Stimulated activated naive CD8-positive, alpha-beta T cell treated with anti-CD3 and anti-CD28 coated beads, Interleukin-15, Interleukin-2, amounts not matched to agents 100 U/mL and 50 U/mL, for 24 hours (primary cell): Measurements from ENCODE around the gene KRT20.

Source experiments
- ATAC-seq: fragments of 150-1000 bp; cut with Tn5 transposase; one replicate; pipeline ENCODE4 v1.10.0; 2021
- DNase-seq: peaks from one replicate; pipeline ENCODE4 v3.0.0; 2021

KRT20 gene

DNA sequence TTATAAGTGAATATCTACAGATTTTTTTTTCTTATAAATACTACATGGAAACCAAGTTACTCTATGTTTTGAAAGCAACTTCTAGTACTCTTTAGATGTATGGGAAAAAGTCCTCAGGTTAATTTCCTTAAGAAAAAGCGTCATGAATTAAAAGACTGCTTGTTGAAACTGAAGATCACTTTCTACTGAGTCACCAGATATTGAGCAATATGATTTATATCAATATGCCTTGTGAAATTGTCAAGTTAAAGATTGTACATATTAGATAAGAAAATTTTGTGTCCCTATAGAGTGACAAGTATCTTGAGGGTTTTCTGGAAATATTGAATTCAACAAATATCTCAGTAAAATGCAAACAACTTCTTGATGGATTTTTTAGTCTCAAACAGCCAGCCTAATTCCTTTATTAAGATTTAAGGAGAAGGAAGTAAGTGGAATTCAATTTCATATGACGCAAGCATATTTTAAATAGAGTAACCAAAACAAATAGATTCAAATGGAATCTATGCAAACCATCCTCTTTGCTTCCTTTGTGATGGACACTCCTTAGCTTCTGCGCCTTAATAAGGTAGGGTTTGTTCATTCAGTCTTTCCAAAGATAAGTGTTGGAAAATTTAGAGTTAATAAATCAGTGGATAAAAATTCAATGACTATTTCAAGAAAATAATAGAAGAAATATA is 34.6 kb downstream of the KRT20 start:
- ATAC-seq = no peak

DNA sequence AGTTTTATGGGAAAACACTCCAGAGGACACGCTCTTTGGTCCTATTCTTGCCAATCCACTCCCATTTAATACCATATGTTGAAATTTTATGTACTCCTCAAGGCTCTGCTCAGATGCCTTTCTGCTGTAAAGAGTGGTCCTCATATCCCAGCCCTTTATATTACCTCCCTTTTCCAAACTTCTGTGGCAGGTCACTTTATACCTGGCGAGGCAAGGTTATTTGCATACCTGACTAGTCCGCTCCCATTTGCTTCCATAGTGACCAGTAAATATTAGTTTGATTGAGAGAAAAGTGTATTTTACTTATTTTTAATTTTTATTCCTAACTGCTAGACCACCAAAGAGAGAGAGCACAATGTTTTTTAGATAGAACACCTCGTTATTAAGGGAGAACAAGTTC is 35.3 kb downstream of the KRT20 start:
- ATAC-seq = no peak
- DNase-seq = no peak

More for the DNA sequence above, 34.6 kb downstream of the KRT20 start:
- no peak for DNase-seq

DNA sequence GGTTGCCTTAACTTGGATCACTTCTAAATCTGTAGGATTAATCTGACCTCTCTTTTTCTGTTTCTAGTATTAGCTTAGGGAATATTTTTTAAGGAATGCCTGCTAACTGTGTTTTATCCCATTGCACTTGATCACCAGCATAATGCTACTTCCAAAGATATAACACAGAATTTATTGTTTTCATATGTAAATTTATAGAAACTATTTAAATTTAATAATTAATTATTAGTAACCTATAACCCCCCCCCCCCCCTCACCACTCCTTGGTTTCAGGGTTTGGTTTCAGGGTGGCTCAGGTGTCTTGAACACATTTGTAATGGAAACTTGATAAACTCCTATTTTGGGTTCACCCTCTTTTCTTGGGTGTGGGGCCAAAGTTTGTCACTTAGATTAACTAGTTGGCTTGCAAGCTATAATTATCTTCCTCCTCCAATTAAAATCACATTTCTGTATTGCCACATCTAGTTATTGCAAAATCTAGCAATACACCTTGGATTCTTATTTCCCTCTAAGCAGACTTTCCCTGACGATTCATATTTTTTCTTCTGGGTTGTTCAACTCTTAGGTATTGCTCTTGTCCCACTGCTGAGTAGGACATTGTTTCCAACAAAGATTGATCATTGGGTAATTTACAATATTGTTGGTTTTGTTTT is 36.3 kb downstream of the KRT20 start:
- DNase-seq (no peak), ATAC-seq (no peak)

DNA sequence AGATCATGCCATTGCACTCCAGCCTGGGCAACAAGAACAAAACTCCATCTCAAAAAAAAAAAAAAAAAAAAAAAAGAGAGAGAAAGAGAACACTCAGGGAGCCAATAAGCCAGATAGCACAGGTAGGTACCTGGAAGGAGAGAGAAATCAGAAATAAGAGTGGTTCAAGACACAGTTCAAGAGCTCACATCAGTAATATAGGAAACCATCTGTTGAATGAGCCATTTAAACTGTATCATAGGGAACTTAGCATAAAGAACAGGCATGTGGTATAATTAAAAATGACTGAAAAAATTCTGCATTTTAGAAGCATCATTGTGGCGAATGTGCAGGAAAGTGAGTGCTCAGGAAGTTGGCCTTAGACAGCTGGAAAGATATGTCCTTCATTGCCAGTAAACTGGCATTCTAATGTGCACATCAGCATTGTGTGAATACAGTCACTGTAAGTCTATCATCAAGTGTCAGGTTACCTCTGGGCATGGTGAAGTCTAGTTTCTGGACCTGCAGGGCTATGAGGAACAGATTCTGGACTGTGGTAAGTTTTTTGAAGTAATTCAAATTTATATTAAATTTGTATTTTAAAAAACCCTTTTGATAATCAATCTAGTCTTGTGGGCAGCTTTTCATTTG is 38.4 kb downstream of the KRT20 start:
- ATAC-seq = no peak

DNA sequence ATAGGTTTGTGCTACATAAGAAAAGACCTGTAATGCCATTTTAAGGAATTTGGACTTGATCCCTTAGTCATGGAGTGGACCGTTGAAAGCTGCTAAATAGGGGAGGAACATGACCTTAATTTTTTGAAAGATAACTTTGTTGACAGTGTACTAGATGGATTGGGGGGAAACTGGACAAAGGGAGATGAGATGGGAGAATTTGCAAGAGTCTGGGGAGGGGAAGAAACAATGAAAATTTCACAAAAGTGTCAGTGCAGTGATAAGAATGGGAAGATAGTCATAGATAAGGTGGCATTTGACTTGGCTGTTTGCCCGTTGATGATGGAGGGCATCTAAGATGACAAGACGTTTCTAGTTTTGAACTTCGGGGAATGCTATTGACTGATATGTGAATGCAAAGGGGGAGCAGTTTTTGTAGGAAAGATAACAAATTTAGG is 40.4 kb downstream of the KRT20 start:
- no peak for DNase-seq
- ATAC-seq = no peak

More for the DNA sequence above, 38.4 kb downstream of the KRT20 start:
- no peak for DNase-seq

DNA sequence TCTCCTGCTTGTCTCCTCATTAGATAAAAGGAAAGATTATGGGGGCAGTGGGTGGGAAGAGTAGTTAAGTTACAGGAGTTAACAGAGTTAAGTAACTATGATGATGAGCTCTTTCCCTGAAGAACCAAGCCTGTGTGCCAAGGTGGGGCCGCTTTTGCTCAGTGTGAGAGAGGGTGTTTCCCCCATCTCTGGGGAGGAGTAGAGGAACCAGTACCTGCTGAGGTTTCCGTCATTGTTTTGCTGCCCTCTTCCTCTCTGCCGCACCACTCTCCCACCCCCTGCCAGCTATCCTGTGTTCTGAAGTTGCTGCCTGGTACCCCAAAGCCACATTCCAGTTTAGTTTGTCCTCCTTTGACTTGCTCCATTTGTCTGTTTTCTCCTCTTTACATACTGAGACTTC is 41.8 kb downstream of the KRT20 start:
- ATAC-seq = no peak
- no peak for DNase-seq

DNA sequence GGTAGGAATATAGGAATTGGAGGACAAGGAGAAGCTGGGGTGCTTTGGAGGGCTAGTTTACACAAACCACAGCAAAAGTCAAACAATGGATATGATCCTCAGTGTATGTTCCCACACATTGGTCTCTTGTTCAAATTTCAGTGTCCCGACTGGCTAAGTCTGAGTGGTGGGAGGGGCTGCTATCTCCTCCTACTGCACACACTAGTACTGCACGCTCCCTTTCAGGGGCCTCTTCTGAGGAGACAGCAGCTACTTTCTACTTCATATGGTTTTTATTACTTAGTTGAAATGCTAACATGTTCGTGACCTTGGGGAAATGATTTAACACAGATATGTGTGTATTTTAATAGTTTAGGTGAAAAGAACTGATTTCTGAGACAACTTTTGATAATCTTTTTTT is 43.8 kb downstream of the KRT20 start:
- DNase-seq (no peak), ATAC-seq (no peak)

DNA sequence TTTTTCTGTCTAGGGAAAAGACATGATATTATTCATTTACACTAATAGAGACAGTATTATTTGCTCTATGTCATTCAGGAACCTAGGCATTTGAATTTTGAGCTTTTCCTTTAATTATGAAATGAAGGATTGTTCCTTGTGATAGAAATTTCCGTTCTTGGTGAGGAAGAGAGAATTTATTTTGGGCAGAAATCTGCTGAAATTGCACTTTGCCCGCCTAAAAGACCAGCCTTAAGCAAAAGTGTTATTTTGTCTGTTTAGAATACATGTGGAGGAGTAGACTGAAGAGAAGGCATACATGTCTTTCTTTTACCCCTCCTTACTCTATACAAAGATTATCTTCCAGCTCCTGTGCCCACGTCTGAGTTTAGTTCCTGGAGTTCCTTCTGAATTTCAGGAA is 45.8 kb downstream of the KRT20 start:
- ATAC-seq (no peak), DNase-seq (no peak)

DNA sequence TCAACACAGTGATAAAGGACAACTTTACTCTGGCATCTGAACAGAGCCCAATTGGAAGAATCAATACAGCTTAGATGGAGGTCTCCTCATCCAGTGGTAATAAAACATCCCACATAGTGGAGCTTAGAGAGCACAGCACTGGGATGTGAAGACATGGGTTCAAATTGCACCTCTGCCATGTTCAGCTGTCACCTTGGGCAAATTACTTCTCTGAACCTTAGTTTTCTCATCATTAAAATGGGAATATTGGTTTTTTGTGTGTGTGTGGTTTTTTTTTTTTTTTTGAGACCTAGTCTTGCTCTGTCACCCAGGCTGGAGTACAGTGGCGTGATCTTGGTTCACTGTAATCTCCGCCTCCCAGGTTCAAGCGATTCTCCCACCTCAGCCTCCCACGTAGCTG is 49.0 kb downstream of the KRT20 start:
- DNase-seq (no peak), ATAC-seq (no peak)

DNA sequence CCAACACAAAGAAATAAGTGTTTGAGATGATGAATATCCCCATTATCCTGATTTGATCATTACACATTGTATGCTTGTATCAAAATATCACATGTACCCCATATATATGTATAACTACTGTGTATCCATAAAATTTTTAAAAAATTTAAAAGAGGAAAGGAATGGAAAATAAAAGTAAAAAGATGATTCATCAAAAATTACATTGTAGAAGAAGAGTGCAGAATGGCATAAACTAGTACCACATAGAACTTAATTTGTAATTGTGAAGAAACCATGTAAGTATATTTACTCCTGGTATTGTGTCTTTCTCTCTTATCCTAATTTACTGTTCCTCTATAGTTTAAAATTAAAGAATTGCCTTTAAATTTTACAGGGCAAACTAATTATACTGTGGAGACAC is 51.2 kb downstream of the KRT20 start:
- no peak for DNase-seq
- no peak for ATAC-seq

DNA sequence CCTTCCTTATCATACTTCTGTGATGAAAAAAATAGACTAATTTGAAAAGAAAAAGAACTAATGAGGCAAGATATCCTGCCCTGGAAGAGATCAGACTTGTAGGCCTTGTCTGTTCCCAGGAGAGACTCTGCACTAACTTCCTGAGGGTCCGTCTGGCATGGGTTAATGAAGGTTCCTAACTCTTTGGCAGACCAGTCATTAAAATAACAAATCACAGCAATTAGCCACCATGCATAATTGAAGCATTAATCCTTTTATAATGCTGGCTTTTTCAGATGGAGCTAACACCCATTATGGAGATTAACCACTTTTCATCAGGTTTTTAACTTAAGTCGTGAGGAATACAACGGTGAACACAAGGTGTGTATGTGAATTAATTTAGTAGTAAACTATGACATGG is 52.2 kb downstream of the KRT20 start:
- DNase-seq (no peak), ATAC-seq (no peak)

DNA sequence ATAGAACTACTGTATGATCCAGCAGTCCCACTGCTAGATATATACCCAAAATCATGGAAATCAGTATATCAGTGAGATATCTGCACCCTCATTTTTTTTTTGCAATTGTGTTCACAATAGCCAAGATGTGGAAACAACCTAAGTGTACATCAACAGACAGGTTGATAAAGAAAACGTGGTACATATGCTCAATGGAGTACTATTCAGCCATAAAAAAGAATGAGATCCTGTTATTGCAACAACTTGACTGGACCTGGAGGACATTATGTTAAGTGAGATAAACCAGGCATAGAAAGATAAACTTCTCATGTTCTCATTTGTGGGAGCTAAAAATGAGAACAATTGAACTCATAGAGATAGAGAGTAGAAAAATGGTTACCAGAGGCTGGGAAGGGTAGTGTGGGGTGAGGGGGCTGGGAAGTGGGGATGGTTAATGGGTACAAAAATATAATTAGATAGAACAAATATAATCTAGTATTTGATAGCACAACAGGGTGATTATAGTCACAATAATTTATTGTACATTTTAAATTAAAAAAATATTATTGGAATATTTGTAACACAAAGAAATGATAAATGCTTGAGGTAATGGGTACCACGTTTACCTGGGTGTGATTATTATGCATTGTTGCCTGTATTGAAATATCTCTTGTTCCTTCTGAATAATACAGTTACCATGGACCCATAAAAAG is 54.8 kb downstream of the KRT20 start:
- DNase-seq = no peak
- no peak for ATAC-seq

DNA sequence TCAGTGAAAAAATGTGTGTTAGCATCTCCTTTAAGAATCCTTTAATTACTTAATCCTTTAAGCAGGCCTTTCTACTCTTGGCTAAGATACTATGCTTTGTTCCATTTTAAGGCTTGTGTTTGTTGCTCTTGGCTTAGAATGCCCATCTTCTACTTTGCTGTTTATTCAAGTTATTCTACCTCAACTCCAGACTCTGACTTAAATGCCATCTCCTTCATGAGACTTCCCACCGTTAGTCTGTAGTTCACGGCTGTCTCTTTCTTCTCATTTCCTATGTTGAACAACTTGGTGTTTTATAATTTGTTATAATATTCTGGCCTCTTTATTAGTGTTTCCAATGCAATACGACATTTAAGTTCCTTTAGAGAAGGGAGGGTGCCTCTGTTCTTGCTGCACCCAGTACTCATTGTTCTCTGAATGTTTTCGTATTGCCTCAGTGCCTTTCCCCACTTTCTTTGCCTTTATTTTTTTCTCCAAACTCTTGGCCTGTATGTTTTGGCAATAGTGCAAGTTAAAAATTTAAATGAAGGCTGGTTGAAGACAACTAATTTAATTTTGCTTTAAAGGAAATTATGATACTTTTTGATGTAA is 56.5 kb downstream of the KRT20 start:
- no peak for ATAC-seq

DNA sequence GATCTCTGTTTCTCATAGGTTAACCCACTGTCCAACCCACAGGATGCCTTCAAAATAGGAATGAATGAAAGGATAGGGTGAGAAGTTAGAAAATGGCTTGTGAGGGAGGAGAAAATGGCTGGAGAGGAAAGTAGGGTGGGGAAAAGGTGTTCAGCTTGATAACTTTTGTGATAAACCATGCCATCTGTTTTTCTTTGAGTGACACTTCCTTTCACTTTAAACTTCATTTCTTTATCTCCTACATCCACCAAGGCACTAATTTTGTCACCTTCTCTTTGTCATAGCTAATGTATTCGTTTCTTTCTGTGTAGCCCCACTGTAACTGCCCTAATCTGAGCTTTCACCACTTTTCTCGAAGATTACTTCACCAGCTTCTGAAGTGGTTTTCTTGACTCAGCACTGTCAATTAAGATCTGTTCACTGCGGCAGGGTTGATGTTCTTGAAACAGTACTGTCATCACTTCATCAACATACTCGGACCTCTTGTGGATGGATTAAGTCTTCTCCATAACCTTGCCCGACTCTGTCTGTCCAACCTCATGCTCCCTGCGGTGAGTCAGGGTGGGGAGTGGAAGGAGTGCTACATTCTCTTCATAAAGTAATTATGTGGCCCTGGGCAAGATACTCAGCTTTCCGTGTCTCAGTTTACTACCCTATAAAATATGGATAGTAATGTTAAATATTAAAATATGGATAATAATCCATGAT is 57.1 kb downstream of the KRT20 start:
- DNase-seq (no peak), ATAC-seq (peak; percentile 65)

More for the DNA sequence above, 56.5 kb downstream of the KRT20 start:
- no peak for DNase-seq
